ENCODE data around the gene KRT23.

Gene KRT23

DNA sequence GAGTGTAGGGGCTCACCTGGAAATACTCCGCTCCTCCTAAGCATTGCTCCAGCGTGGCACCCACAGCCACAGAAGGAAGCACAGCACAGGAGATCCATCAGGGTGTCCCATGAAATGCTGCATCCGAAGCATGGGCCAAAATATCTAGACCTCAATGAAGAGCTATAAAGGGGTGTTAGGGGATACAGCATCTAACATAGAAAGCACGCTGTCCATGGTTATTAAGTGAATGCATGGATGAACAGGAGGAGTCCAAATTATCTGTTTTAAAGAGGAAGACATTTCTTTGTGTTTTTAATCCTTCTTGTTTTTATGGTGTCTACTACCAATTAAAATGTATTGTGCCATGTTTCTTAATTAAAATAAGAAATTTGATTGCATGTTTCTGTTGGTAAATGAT lies 30.8 kb downstream of the KRT23 start:
- no peak for DNase-seq

- no peak for DNase-seq
Measured at GRCh38 chr17:40905370-40905769, 32.1 kb downstream of the KRT23 start.

- DNase-seq = no peak
Measured at GRCh38 chr17:40903129-40903847, 34.2 kb downstream of the KRT23 start.

- DNase-seq = no peak
Measured at GRCh38 chr17:40902498-40902897, 34.9 kb downstream of the KRT23 start.

- peak; percentile 4 for DNase-seq
Measured at GRCh38 chr17:40901981-40902474, 35.4 kb downstream of the KRT23 start.

GRCh38 chr17:40900809-40901356 lies 36.6 kb downstream of the KRT23 start:
- DNase-seq = no peak

DNA sequence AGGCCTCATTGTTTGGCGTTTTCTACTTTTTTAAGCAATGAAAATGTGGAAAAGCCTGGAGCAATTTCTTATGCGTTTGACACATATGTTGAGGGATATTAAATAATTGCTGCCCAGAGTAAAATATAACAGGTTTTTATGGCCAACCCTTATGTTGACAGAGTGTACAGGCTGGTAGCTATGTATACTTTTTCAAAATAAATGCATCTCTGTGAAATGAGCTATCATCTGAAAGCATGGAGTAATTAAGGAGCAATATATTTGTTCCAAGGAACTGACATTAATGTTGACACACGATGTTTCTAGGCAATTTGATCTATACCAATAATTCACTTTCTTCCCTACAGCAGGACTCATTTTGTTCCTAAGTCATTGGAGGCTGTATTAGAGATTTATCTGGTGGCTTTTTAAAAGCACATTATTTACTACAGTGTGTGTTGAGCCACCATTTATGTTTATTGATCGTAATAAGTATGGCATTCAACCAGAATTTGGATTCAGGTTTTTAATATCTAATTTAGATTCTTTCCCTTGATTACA lies 40.5 kb downstream of the KRT23 start:
- no peak for DNase-seq

- DNase-seq = no peak
Measured at GRCh38 chr17:40895106-40895730, 42.2 kb downstream of the KRT23 start.

- DNase-seq = no peak
Measured at GRCh38 chr17:40888196-40888720, 49.2 kb downstream of the KRT23 start.

DNA sequence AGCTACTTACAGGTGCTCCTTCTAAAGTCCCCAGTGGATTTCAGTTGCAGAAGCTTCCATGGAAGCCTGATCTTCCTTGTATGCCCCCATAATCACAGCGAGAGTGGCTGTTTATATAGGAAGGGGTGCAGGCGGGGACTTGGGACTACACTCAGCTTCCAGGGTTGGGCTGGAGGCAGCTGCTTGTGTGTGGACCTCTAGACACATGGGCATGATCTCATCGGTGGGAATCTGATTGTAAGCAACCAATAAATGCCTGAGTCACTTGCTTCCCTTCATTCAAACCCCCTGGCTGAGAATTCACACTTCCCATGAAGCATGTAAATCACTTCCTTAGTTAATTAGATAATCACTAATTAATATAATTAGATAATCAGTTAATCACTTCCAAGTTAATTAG lies 51.4 kb downstream of the KRT23 start:
- DNase-seq = no peak

- no peak for DNase-seq
Measured at GRCh38 chr17:40884708-40885512, 52.5 kb downstream of the KRT23 start, which contains the start of gene KRT20. TSS of gene KRT20 (minus strand) at chr17:40885242. CDS start at chr17:40885185, 57 bp downstream.

GRCh38 chr17:40883626-40884334 lies 53.7 kb downstream of the KRT23 start:
- no peak for DNase-seq

DNA sequence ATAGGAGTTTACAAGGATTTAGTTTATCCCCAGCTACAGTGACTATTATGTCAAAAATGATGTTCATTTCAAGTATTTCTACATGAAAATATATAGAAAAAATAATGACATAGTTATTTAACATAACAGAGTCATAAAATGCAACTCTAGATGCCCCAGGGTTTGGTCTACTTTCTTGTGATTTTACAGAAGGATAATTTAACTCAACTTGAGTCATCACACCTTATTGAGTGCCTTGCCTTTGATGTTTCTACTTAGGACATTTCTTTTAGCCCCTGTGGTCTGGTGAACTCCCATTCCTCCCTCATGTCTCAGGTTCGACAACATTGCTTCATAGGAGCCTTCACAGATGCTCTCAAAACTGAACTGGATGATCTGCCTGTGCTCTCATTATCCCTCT lies 54.4 kb downstream of the KRT23 start:
- no peak for DNase-seq

GRCh38 chr17:40879026-40879425 lies 58.4 kb downstream of the KRT23 start:
- no peak for DNase-seq

- DNase-seq = no peak
Measured at GRCh38 chr17:40878044-40878443, 59.4 kb downstream of the KRT23 start.

DNA sequence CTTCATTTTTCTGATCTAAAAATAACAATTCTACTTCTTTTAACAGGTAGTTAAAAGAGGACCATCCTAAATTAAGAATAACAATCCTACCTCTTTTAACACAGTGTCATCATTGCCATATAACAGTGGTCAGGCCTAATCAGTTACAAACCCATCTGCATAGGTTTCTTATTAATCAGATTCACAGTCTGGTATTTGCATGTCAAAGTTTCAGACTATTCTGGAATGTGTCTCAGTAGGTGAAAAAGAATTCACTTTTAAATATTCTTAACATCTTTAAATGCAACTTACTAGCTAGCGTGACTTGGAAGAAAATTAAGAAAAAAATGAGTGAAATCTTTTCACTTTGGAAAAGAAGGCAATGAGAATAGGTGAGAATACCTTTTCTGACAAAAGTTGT lies 63.6 kb downstream of the KRT23 start:
- DNase-seq = no peak

- DNase-seq = no peak
Measured at GRCh38 chr17:40873255-40873654, 64.2 kb downstream of the KRT23 start.
